Subcutaneous adipose tissue (tissue), 4 donors: ENCODE results near the gene DDT. TPM values are rescaled to one million over a fixed set of nuclear protein-coding genes. Genes with fewer than 3 reads are reported as not detected.
"Not testable (repeated sequence)": the region's sequence is repeated elsewhere in the genome, so short reads cannot be mapped to it uniquely, and the experiment has no call there.

ENCODE experiments used
- CTCF ChIP-seq: fragments of 450-650 bp; IDR thresholded peaks from one replicate; pipeline ENCODE4 v1.5.1; 2016; ENCODE audit warnings: low read depth, mild to moderate bottlenecking, control low read depth, antibody characterized with exemption, moderate library complexity
- total RNA-seq, 4 donors: library from RNA; depleted of rRNA; stranded (reverse); fragments of >200 nt; gene quantifications; one replicate each; pipeline ENCODE4 v1.1.0, GENCODE V29; 2016

The DDT gene
- total RNA-seq, 4 donors from 2014 or later: 94.9 to 211 (median 111) TPM

GRCh38 chr22:23970201-23970641 is 4.0 kb downstream of the DDT start:
- TF ChIP-seq CTCF: no peak

- no peak for TF ChIP-seq CTCF
Observed at GRCh38 chr22:23969071-23969470, 5.2 kb downstream of the DDT start.

- not testable (repeated sequence) for TF ChIP-seq CTCF
Observed at GRCh38 chr22:23966568-23966967, 7.7 kb downstream of the DDT start, which contains the start of gene DDTL. Gene DDTL, plus strand, starts transcription at chr22:23966888. Its CDS starts 27 bp downstream, at chr22:23966915.

GRCh38 chr22:23961084-23961771 is 13.0 kb downstream of the DDT start, which contains the start of gene GSTT2B:
Gene GSTT2B, minus strand, starts transcription at chr22:23961195. Its CDS starts 64 bp downstream, at chr22:23961131.
- TF ChIP-seq CTCF: not testable (repeated sequence)

- no peak for TF ChIP-seq CTCF
Observed at GRCh38 chr22:23939017-23939357, 35.3 kb downstream of the DDT start.

- no peak for TF ChIP-seq CTCF
Observed at GRCh38 chr22:23938328-23939016, 35.8 kb downstream of the DDT start.

- no peak for TF ChIP-seq CTCF
Observed at GRCh38 chr22:23926561-23926960, 47.7 kb downstream of the DDT start.
